ENCODE data around the gene CFAP126.

- no peak for TF ChIP-seq CTCF (IDR thresholded peaks at IDR 0.05; ENCODE audit: low read depth, low read length)
- TF ChIP-seq EZH2phosphoT487 (IDR thresholded peaks at IDR 0.05; ENCODE audit: low read depth), result no peak
These were observed 37.3 kb downstream of the CFAP126 start for GRCh38 chr1:161330346-161330745.
